H1 (cell line): ENCODE data around the gene SEMA4D. TPM values are rescaled to one million over a fixed set of nuclear protein-coding genes. Genes with fewer than 3 reads are reported as not detected.

Experiments used
- CTCF ChIA-PET: fragments of 300-600 bp; sonication (Branson Sonifier 250); formaldehyde crosslinking; loops from one replicate; lab custom pipeline; 2021; ENCODE audit not compliant: partially characterized antibody; lab: Charles Lee
- POLR2A ChIA-PET: fragments of 300-600 bp; sonication (Branson Sonifier 250); formaldehyde crosslinking; loops from one replicate; lab custom pipeline; 2021; ENCODE audit warnings: inconsistent platforms; ENCODE audit not compliant: partially characterized antibody; lab: Charles Lee
- DNase-seq, 2 experiments: peaks; one replicate each; pipeline versions ENCODE4 v3.0.0 to v3.0.0-alpha.2; 2010 to 2022; ENCODE audit warnings: low spot score in 2 of 2, low read depth in 1 of 2, mixed read lengths in 1 of 2
- FAIRE-seq: peaks from 2 replicates; lab custom pipeline; 2011; peaks lifted over from hg19 to GRCh38; lab: Jason Lieb, UNC
- H2AFZ ChIP-seq: 2 replicates; pipeline ENCODE4 v1.8.1; 2012; ENCODE audit warnings: low read length, inconsistent platforms
- H2AK5ac ChIP-seq: 2 replicates; pipeline ENCODE4 v1.6.1; 2013; ENCODE audit warnings: low read depth, low read length
- H2BK120ac ChIP-seq: replicated peaks from 2 replicates; pipeline ENCODE3; 2013; ENCODE audit warnings: low read depth, low read length, inconsistent platforms
- H2BK12ac ChIP-seq: 2 replicates; pipeline ENCODE4 v1.6.1; 2013; ENCODE audit warnings: low read depth, low read length
- H2BK15ac ChIP-seq: 2 replicates; pipeline ENCODE4 v1.6.1; 2013; ENCODE audit warnings: low read length
- H2BK20ac ChIP-seq: 2 replicates; pipeline ENCODE4 v1.6.1; 2013; ENCODE audit warnings: low read length
- H2BK5ac ChIP-seq: 2 replicates; pipeline ENCODE4 v1.6.1; 2013; ENCODE audit warnings: low read depth, low read length
- H3K14ac ChIP-seq: 2 replicates; pipeline ENCODE4 v1.6.1; 2013; ENCODE audit warnings: inconsistent platforms; ENCODE audit not compliant: insufficient read length
- H3K18ac ChIP-seq: 2 replicates; pipeline ENCODE4 v1.6.1; 2013; ENCODE audit warnings: low read length; ENCODE audit errors: extremely low read depth
- H3K23ac ChIP-seq: 2 replicates; pipeline ENCODE4 v1.6.1; 2013; ENCODE audit warnings: inconsistent platforms; ENCODE audit not compliant: insufficient read length
- H3K23me2 ChIP-seq: 2 replicates; pipeline ENCODE4 v1.6.1; 2013; ENCODE audit warnings: low read depth, low read length
- H3K27ac ChIP-seq: 2 replicates; pipeline ENCODE4 v1.6.1; 2011; ENCODE audit warnings: low read depth, low read length, inconsistent platforms
- H3K27me3 ChIP-seq, 4 experiments: replicated peaks in 1 of 4; 1 replicate in 1 of 4; 2 replicates in 3 of 4; pipeline versions ENCODE4 v1.6.1 to v1.8.1; 2011 to 2013; ENCODE audit warnings: low read length in 3 of 4, mild to moderate bottlenecking in 3 of 4, inconsistent platforms in 2 of 4, mixed read lengths in 2 of 4, moderate library complexity in 1 of 4; ENCODE audit not compliant: control insufficient read depth in 3 of 4, insufficient read depth in 3 of 4; ENCODE audit errors: extremely low read depth in 1 of 4
- H3K36me3 ChIP-seq, 4 experiments: 2 replicates each; pipeline versions ENCODE4 v1.6.1 to v1.8.1; 2011 to 2013; ENCODE audit warnings: mild to moderate bottlenecking in 4 of 4, low read length in 3 of 4, moderate library complexity in 2 of 4, control low read depth in 1 of 4, inconsistent platforms in 1 of 4; ENCODE audit not compliant: insufficient read depth in 4 of 4, control insufficient read depth in 2 of 4
- H3K4ac ChIP-seq: replicated peaks from 2 replicates; pipeline ENCODE3; 2013; ENCODE audit warnings: low read length, low read depth, mixed read lengths, inconsistent platforms; ENCODE audit not compliant: insufficient read length
- H3K4me1 ChIP-seq, 4 experiments: replicated peaks in 1 of 4; 1 replicate in 1 of 4; 2 replicates in 3 of 4; pipeline versions ENCODE4 v1.6.1 to v1.8.1; 2011 to 2013; ENCODE audit warnings: low read length in 3 of 4, inconsistent platforms in 2 of 4, mixed read lengths in 1 of 4; ENCODE audit not compliant: insufficient read depth in 4 of 4, control insufficient read depth in 3 of 4
- H3K4me2 ChIP-seq, 2 experiments: 2 replicates each; pipeline versions ENCODE4 v1.6.1 to v1.8.1; 2011 to 2013; ENCODE audit warnings: low read depth in 2 of 2, low read length in 2 of 2, control low read depth in 1 of 2, inconsistent platforms in 1 of 2, mild to moderate bottlenecking in 1 of 2; ENCODE audit not compliant: insufficient read depth in 1 of 2
- H3K4me3 ChIP-seq, 4 experiments: fragments of 200-600, 300-600 bp in 1 of 4; sonication (generic), shearing (Covaris generic), sonication (Bioruptor Twin) in 1 of 4; 2 replicates each; pipeline versions ENCODE4 v1.5.1 to v1.8.1; 2011 to 2016; ENCODE audit warnings: low read length in 4 of 4, low read depth in 3 of 4, control low read depth in 2 of 4, inconsistent platforms in 2 of 4, mild to moderate bottlenecking in 2 of 4, mixed read lengths in 1 of 4, moderate library complexity in 1 of 4; ENCODE audit not compliant: insufficient read depth in 2 of 4; ENCODE audit errors: extremely low read depth in 1 of 4
- H3K56ac ChIP-seq: replicated peaks from 2 replicates; pipeline ENCODE3; 2013; ENCODE audit warnings: low read depth, mild to moderate bottlenecking, mixed read lengths, low read length, inconsistent platforms; ENCODE audit not compliant: insufficient read length
- H3K79me1 ChIP-seq: 2 replicates; pipeline ENCODE4 v1.6.1; 2013; ENCODE audit warnings: low read depth, low read length, control low read depth
- H3K79me2 ChIP-seq, 2 experiments: 2 replicates each; pipeline versions ENCODE4 v1.6.1 to v1.8.1; 2012 to 2013; ENCODE audit warnings: low read length in 2 of 2, mild to moderate bottlenecking in 2 of 2, inconsistent platforms in 1 of 2; ENCODE audit not compliant: insufficient read depth in 2 of 2, control insufficient read depth in 1 of 2
- H3K9ac ChIP-seq, 4 experiments: replicated peaks in 1 of 4; 1 replicate in 1 of 4; 2 replicates in 3 of 4; pipeline versions ENCODE4 v1.6.1 to v1.8.1; 2011 to 2013; ENCODE audit warnings: low read depth in 3 of 4, low read length in 3 of 4, control low read depth in 2 of 4, mild to moderate bottlenecking in 2 of 4, moderate library complexity in 2 of 4, inconsistent platforms in 1 of 4; ENCODE audit errors: extremely low read depth in 1 of 4
- H3K9me3 ChIP-seq, 2 experiments: 2 replicates each; pipeline versions ENCODE4 v1.6.1 to v1.8.1; 2012 to 2013; ENCODE audit warnings: mild to moderate bottlenecking in 2 of 2, moderate library complexity in 2 of 2, control low read depth in 1 of 2, inconsistent platforms in 1 of 2, low read depth in 1 of 2, low read length in 1 of 2, mixed read lengths in 1 of 2; ENCODE audit not compliant: insufficient read depth in 2 of 2
- H4K20me1 ChIP-seq, 2 experiments: replicated peaks in 1 of 2; 2 replicates each; pipeline versions ENCODE3 to v1.8.1; 2011 to 2013; ENCODE audit warnings: inconsistent platforms in 2 of 2, low read length in 2 of 2, mild to moderate bottlenecking in 1 of 2; ENCODE audit not compliant: insufficient read depth in 2 of 2, control insufficient read depth in 1 of 2
- H4K5ac ChIP-seq: 2 replicates; pipeline ENCODE4 v1.6.1; 2013; ENCODE audit warnings: low read length, low read depth, mixed read lengths, inconsistent platforms; ENCODE audit not compliant: insufficient read length
- H4K8ac ChIP-seq: 2 replicates; pipeline ENCODE4 v1.8.0; 2013; ENCODE audit warnings: mild to moderate bottlenecking, moderate library complexity, low read length, inconsistent platforms; ENCODE audit not compliant: insufficient read depth; ENCODE audit errors: extremely low read depth
- H4K91ac ChIP-seq: replicated peaks from 2 replicates; pipeline ENCODE3; 2013; ENCODE audit warnings: low read length, mixed read lengths, inconsistent platforms; ENCODE audit not compliant: insufficient read length
- CREB1 ChIP-seq: IDR thresholded peaks from 2 replicates; pipeline ENCODE4 v1.6.1; 2012; ENCODE audit warnings: inconsistent platforms
- CTBP2 ChIP-seq: IDR thresholded peaks from 2 replicates; pipeline ENCODE4 v1.7.0; 2011; ENCODE audit warnings: borderline replicate concordance, mild to moderate bottlenecking, moderate library complexity, mixed read lengths, low read length; ENCODE audit not compliant: insufficient read depth, insufficient read length
- HDAC6 ChIP-seq: IDR thresholded peaks from one replicate; pipeline ENCODE4 v1.7.1; 2012; ENCODE audit warnings: low read depth, mild to moderate bottlenecking, inconsistent platforms, low read length, moderate library complexity
- RAD21 ChIP-seq, 2 experiments: IDR thresholded peaks in 1 of 2; conservative IDR thresholded peaks in 1 of 2; 2 replicates each; pipeline ENCODE4 v1.6.1; 2011; ENCODE audit warnings: low read depth in 2 of 2, low read length in 2 of 2, improper control_type of control experiment in 1 of 2, inconsistent platforms in 1 of 2, mild to moderate bottlenecking in 1 of 2, moderate library complexity in 1 of 2
- RBBP5 ChIP-seq: IDR thresholded peaks from 2 replicates; pipeline ENCODE4 v1.7.1; 2012; ENCODE audit warnings: low read depth, mild to moderate bottlenecking, inconsistent platforms, low read length, moderate library complexity, borderline replicate concordance
- SP2 ChIP-seq: IDR thresholded peaks from 2 replicates; pipeline ENCODE4 v1.6.1; 2012; ENCODE audit warnings: mild to moderate bottlenecking, low read length, inconsistent platforms
- SP4 ChIP-seq: IDR thresholded peaks from 2 replicates; pipeline ENCODE4 v1.6.1; 2012; ENCODE audit warnings: low read length, inconsistent platforms
- SUZ12 ChIP-seq: fragments of 200-600 bp; sonication (generic); IDR thresholded peaks from 2 replicates; pipeline ENCODE4 v1.6.1; 2012; ENCODE audit warnings: mild to moderate bottlenecking, inconsistent platforms, low read length, moderate library complexity, mixed read lengths
- TBP ChIP-seq: IDR thresholded peaks from 2 replicates; pipeline ENCODE4 v1.6.1; 2011; ENCODE audit warnings: low read depth, low read length, improper control_type of control experiment
- TCF12 ChIP-seq: IDR thresholded peaks from 2 replicates; pipeline ENCODE4 v1.6.1; 2011; ENCODE audit warnings: low read depth, mild to moderate bottlenecking, low read length
- ZNF274 ChIP-seq: IDR thresholded peaks from 2 replicates; pipeline ENCODE4 v1.7.0; 2012; ENCODE audit warnings: low read length, borderline replicate concordance; ENCODE audit errors: extremely low read depth
- WGBS, 2 experiments: shearing (Covaris generic) in 1 of 2; methylation state at CpG; one replicate each; pipeline versions ENCODE4 v1.1.6 to v1.1.7; 2013 to 2015; ENCODE audit warnings: low lambda C conversion rate in 2 of 2, mixed read lengths in 2 of 2, inconsistent platforms in 1 of 2, low coverage in 1 of 2, missing lambda C conversion rate in 1 of 2; ENCODE audit not compliant: insufficient replicate concordance in 2 of 2, insufficient coverage in 1 of 2, insufficient read length in 1 of 2; ENCODE audit errors: extremely low coverage in 1 of 2, missing lambda C conversion rate in 1 of 2; 5-methylcytosine and 5-hydroxymethylcytosine counted together
- polyA plus RNA-seq, 7 experiments: library from polyadenylated mRNA; depleted of rRNA in 3 of 7; stranded (reverse) in 5 of 7; unstranded in 2 of 7; fragments of >200 nt in 5 of 7; fragments of 200-250 nt in 2 of 7; gene quantifications; 1 replicate in 5 of 7; 2 replicates in 1 of 7; 4 replicates in 1 of 7; pipeline versions ENCODE4 v1.2.1 to v1.2.3, GENCODE V29; 2011 to 2013; ENCODE audit warnings: missing spikeins in 2 of 7, mixed read lengths in 2 of 7
- total RNA-seq: library from RNA; stranded (reverse); fragmentation: NEBNext Ultra II Directional; extraction: Animal tissue kit (Norgen Biotek cat#: 25700); gene quantifications from 2 replicates; pipeline ENCODE4 v1.2.1, GENCODE V29; 2021
- TF ChIP-seq, protein P1 (sequence below): IDR thresholded peaks from 2 replicates; pipeline ENCODE4 v1.6.1; 2011; ENCODE audit warnings: low read length, improper control_type of control experiment

Gene SEMA4D
- total and polyA plus RNA-seq, 2 of the 8 experiments (the other 6 are each of a cell fraction or from before 2014, with no cell fraction given): 21.0 to 70.4 TPM

- Histone ChIP-seq H2BK5ac (no peak overlapping the region), H3K9me3 (no peaks in the 10 kb centered on the region), H4K20me1 (peaks cover 3 to 13% of the 10 kb centered on the region in 2 experiments), H3K4ac (no peak overlapping the region), H3K36me3 (0 out of 8 replicates have a peak, but pooled peaks cover 0 to 3% (median 0%) of the 10 kb centered on the region in 4 experiments), H3K23me2 (no peaks in the 10 kb centered on the region), H3K79me2 (peaks cover 2 to 93% of the 10 kb centered on the region in 2 experiments), H4K91ac (no peak overlapping the region), H2AFZ (no peak overlapping the region), H2BK15ac (no peak overlapping the region), H3K4me1 (peaks cover 6 to 34% (median 22%) of the 10 kb centered on the region in 4 experiments), H3K9ac (no peak overlapping the region), H3K27me3 (no peaks in the 10 kb centered on the region), H3K27ac (no peak overlapping the region), H3K18ac (no peak overlapping the region), H3K23ac (no peak overlapping the region), H3K79me1 (peaks cover 31% of the 10 kb centered on the region), H3K4me3 (no peak overlapping the region), H3K14ac (no peak overlapping the region), H3K56ac (no peak overlapping the region), H2AK5ac (no peak overlapping the region), H4K5ac (no peak overlapping the region), H2BK20ac (no peak overlapping the region), H2BK120ac (no peak overlapping the region), H3K4me2 (no peak overlapping the region), H4K8ac (no peak overlapping the region), H2BK12ac (no peak overlapping the region)
- ChIA-PET CTCF (interaction anchor here (1.0 to 2.0 kb wide), 3 partner anchors 10 to 312 kb away, joined by 3 to 6 read pairs (median 3); no protein-coding TSS in a partner anchor), POLR2A (interaction anchor here (0.9 kb wide), 1 partner anchor 10 kb away, joined by 3 read pairs; no protein-coding TSS in a partner anchor)
- DNase-seq (no peak), FAIRE-seq (no peak)
- 78% methylated on average over 1 of the region's 1 CpG; no CpG with 5 or more reads in 1 of the 2 experiments for WGBS, 2 experiments
- TF ChIP-seq TBP: no peak
- no peak for TF ChIP-seq HDAC6
- no peak for TF ChIP-seq CTBP2
- TF ChIP-seq RBBP5: no peak
- TF ChIP-seq RAD21 (IDR thresholded peaks at IDR 0.05 in 1 of 2, conservative IDR thresholded peaks at IDR 0.05 in 1 of 2; ENCODE audit: low read depth in 2 of 2, low read length in 2 of 2): no peak
- no peak for TF ChIP-seq TCF12
- TF ChIP-seq CREB1: no peak
- no peak for TF ChIP-seq ZNF274
- TF ChIP-seq SP2: no peak
- no peak for TF ChIP-seq SUZ12
- TF ChIP-seq, protein P1, sequence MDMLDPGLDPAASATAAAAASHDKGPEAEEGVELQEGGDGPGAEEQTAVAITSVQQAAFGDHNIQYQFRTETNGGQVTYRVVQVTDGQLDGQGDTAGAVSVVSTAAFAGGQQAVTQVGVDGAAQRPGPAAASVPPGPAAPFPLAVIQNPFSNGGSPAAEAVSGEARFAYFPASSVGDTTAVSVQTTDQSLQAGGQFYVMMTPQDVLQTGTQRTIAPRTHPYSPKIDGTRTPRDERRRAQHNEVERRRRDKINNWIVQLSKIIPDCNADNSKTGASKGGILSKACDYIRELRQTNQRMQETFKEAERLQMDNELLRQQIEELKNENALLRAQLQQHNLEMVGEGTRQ: no peak
- TF ChIP-seq SP4: no peak
Observed at GRCh38 chr9:89469003-89469402, 28.9 kb downstream of the SEMA4D start.
